ENCODE data around the gene CELF5.
A peak's percentile ranks its signal among the peaks of the same experiment; 100 is the strongest.

Gene CELF5

DNA sequence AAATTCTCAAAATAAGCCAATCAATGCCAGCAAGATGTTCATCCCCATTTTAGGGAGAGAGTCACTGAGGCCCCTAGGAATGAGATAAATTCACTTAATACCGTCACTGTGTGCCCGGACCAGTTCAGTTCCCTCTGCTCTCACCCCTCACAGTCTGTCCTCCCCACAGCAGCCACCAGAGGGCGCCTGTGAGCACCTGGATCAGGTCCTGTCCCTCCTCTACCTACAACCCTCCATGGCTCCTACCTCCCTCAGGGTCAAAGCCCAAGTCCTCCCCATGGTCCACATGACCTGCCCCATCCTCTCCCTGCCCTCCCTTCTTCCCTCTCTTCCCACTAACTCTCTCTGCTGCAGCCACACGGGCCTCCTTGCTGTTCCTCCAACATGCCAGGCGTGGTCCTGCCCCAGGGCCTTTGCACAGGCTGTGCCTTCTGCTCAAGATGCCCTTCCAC is 100.0 kb downstream of the CELF5 start (continued):
- TF ChIP-seq ZNF600 (tag by site-specific recombination; IDR thresholded peaks at IDR 0.05) (no peak), ZNF341 (tag by site-specific recombination; IDR thresholded peaks at IDR 0.05; ENCODE audit: low read depth) (no peak), HOXC10 (CRISPR knock-in tag; IDR thresholded peaks at IDR 0.05) (no peak), YY2 (tag by site-specific recombination; IDR thresholded peaks at IDR 0.05) (no peak), ZNF112 (tag by site-specific recombination; IDR thresholded peaks at IDR 0.05) (no peak), ZNF292 (tag by site-specific recombination; IDR thresholded peaks at IDR 0.05; ENCODE audit: borderline replicate concordance, low read depth) (no peak), OVOL3 (tag by site-specific recombination; IDR thresholded peaks at IDR 0.05) (no peak), REPIN1 (tag by site-specific recombination; IDR thresholded peaks at IDR 0.05; ENCODE audit: low read depth) (no peak), ZEB2 (tag by site-specific recombination; IDR thresholded peaks at IDR 0.05) (no peak), KLF8 (tag by site-specific recombination; IDR thresholded peaks at IDR 0.05) (peak; percentile 87), ZNF624 (tag by site-specific recombination; IDR thresholded peaks at IDR 0.05) (no peak), SALL2 (tag by site-specific recombination; IDR thresholded peaks at IDR 0.05; ENCODE audit: borderline replicate concordance) (no peak), ZNF350 (tag by site-specific recombination; IDR thresholded peaks at IDR 0.05) (no peak), ZNF76 (tag by site-specific recombination; IDR thresholded peaks at IDR 0.05; ENCODE audit: borderline replicate concordance, low read depth) (no peak), ZBTB20 (tag by site-specific recombination; IDR thresholded peaks at IDR 0.05) (no peak), MEIS1 (CRISPR knock-in tag; IDR thresholded peaks at IDR 0.05; ENCODE audit: borderline replicate concordance) (no peak), ZNF670 (tag by site-specific recombination; IDR thresholded peaks at IDR 0.05; ENCODE audit: low read depth) (no peak), ZNF629 (tag by site-specific recombination; IDR thresholded peaks at IDR 0.05) (peak; percentile 14; the same call in 1 of the 2 replicates), ZNF549 (tag by site-specific recombination; IDR thresholded peaks at IDR 0.05) (no peak), ZNF654 (tag by site-specific recombination; IDR thresholded peaks at IDR 0.05; ENCODE audit: low read depth) (peak; percentile 30; the same call in 1 of the 2 replicates), ZNF658 (tag by site-specific recombination; IDR thresholded peaks at IDR 0.05) (no peak), BCL11A (tag by site-specific recombination; IDR thresholded peaks at IDR 0.05; ENCODE audit: low read depth) (no peak), ZFP37 (tag by site-specific recombination; IDR thresholded peaks at IDR 0.05) (no peak), ZNF184 (tag by site-specific recombination; IDR thresholded peaks at IDR 0.05) (no peak), ZNF433 (tag by site-specific recombination; IDR thresholded peaks at IDR 0.05; ENCODE audit: low read depth) (no peak), ZNF510 (tag by site-specific recombination; IDR thresholded peaks at IDR 0.05; ENCODE audit: insufficient replicate concordance) (no peak)
- TF ChIP-seq, protein P1, sequence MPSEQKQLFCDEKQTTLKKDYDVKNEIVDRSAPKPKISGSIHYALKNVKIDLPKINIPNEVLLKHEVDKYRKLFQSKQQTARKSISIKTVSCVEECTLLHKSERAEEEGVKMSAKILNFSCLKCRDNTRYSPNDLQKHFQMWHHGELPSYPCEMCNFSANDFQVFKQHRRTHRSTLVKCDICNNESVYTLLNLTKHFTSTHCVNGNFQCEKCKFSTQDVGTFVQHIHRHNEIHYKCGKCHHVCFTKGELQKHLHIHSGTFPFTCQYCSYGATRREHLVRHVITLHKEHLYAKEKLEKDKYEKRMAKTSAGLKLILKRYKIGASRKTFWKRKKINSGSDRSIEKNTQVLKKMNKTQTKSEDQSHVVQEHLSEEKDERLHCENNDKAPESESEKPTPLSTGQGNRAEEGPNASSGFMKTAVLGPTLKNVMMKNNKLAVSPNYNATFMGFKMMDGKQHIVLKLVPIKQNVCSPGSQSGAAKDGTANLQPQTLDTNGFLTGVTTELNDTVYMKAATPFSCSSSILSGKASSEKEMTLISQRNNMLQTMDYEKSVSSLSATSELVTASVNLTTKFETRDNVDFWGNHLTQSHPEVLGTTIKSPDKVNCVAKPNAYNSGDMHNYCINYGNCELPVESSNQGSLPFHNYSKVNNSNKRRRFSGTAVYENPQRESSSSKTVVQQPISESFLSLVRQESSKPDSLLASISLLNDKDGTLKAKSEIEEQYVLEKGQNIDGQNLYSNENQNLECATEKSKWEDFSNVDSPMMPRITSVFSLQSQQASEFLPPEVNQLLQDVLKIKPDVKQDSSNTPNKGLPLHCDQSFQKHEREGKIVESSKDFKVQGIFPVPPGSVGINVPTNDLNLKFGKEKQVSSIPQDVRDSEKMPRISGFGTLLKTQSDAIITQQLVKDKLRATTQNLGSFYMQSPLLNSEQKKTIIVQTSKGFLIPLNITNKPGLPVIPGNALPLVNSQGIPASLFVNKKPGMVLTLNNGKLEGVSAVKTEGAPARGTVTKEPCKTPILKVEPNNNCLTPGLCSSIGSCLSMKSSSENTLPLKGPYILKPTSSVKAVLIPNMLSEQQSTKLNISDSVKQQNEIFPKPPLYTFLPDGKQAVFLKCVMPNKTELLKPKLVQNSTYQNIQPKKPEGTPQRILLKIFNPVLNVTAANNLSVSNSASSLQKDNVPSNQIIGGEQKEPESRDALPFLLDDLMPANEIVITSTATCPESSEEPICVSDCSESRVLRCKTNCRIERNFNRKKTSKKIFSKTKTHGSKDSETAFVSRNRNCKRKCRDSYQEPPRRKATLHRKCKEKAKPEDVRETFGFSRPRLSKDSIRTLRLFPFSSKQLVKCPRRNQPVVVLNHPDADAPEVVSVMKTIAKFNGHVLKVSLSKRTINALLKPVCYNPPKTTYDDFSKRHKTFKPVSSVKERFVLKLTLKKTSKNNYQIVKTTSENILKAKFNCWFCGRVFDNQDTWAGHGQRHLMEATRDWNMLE (tag by site-specific recombination; conservative IDR thresholded peaks at IDR 0.05; ENCODE audit: low read depth) = no peak
- TF ChIP-seq, protein P2, sequence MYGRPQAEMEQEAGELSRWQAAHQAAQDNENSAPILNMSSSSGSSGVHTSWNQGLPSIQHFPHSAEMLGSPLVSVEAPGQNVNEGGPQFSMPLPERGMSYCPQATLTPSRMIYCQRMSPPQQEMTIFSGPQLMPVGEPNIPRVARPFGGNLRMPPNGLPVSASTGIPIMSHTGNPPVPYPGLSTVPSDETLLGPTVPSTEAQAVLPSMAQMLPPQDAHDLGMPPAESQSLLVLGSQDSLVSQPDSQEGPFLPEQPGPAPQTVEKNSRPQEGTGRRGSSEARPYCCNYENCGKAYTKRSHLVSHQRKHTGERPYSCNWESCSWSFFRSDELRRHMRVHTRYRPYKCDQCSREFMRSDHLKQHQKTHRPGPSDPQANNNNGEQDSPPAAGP (tag by site-specific recombination; IDR thresholded peaks at IDR 0.05) = 0 out of 2 replicates have a peak, but pooled peaks have one; percentile 57
- TF ChIP-seq, protein P3, sequence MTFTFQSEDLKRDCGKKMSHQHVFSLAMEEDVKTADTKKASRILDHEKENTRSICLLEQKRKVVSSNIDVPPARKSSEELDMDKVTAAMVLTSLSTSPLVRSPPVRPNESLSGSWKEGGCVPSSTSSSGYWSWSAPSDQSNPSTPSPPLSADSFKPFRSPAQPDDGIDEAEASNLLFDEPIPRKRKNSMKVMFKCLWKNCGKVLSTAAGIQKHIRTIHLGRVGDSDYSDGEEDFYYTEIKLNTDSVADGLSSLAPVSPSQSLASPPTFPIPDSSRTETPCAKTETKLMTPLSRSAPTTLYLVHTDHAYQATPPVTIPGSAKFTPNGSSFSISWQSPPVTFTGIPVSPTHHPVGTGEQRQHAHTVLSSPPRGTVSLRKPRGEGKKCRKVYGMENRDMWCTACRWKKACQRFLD (tag by site-specific recombination; IDR thresholded peaks at IDR 0.05) = no peak
- TF ChIP-seq, protein P4, sequence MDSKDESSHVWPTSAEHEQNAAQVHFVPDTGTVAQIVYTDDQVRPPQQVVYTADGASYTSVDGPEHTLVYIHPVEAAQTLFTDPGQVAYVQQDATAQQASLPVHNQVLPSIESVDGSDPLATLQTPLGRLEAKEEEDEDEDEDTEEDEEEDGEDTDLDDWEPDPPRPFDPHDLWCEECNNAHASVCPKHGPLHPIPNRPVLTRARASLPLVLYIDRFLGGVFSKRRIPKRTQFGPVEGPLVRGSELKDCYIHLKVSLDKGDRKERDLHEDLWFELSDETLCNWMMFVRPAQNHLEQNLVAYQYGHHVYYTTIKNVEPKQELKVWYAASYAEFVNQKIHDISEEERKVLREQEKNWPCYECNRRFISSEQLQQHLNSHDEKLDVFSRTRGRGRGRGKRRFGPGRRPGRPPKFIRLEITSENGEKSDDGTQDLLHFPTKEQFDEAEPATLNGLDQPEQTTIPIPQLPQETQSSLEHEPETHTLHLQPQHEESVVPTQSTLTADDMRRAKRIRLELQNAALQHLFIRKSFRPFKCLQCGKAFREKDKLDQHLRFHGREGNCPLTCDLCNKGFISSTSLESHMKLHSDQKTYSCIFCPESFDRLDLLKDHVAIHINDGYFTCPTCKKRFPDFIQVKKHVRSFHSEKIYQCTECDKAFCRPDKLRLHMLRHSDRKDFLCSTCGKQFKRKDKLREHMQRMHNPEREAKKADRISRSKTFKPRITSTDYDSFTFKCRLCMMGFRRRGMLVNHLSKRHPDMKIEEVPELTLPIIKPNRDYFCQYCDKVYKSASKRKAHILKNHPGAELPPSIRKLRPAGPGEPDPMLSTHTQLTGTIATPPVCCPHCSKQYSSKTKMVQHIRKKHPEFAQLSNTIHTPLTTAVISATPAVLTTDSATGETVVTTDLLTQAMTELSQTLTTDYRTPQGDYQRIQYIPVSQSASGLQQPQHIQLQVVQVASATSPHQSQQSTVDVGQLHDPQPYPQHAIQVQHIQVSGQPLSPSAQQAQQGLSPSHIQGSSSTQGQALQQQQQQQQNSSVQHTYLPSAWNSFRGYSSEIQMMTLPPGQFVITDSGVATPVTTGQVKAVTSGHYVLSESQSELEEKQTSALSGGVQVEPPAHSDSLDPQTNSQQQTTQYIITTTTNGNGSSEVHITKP (tag by site-specific recombination; IDR thresholded peaks at IDR 0.05) = no peak
